Ammon's horn (tissue), 1 donor: ENCODE results near the gene CLDN14.
A peak's percentile ranks its signal among the peaks of the same experiment; 100 is the strongest.

Experiments used
- DNase-seq: peaks from one replicate; pipeline ENCODE4 v3.0.0-alpha.2; 2016; ENCODE audit warnings: low spot score

The CLDN14 gene, protein sequence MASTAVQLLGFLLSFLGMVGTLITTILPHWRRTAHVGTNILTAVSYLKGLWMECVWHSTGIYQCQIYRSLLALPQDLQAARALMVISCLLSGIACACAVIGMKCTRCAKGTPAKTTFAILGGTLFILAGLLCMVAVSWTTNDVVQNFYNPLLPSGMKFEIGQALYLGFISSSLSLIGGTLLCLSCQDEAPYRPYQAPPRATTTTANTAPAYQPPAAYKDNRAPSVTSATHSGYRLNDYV

GRCh38 chr21:36479415-36480402 is at the start of gene CLDN14:
Gene CLDN14 (minus strand): TSS chr21:36480122. CDS start chr21:36461695, 18,427 bp downstream.
- no peak for DNase-seq

GRCh38 chr21:36528716-36529115 is 48.8 kb upstream of the CLDN14 start:
- peak; percentile 4 for DNase-seq

DNA sequence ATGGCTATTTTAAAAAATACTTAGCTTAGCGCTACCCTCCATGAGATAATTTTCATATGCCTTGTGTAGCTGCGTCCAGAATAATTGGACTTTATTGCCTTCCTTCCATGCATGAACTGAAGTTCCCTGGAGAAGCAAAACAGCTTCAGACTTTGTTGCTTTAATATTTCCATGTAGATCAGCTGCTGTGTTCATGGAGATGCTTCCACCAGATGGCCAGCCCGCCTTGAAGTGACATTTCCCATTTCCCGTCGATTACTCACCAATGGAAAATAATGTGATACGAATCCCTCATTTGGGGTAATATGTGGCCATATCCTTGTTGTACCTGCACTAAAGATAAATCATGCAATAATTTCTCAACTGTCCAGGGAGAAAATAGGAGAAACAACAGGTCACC is 47.4 kb upstream of the CLDN14 start:
- no peak for DNase-seq

DNA sequence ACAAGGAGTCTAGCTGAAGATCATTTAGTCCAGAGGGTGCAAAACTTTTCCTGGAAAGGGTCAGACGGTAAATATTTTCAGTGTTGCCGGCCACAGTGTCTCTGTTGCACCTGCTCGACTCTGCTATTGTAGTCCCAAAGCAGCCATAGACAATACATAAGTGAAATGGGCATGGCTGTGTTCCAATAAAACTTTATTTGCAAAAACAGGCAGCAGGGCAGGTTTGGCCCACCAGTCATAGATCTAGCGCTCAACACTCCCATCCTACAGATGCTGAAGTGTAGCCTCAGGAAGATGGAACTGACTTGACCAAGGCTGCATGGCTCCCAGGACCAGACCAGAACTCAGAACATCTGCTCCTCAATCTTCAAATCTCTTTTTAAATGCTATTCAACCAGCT is 46.2 kb upstream of the CLDN14 start:
- no peak for DNase-seq

- DNase-seq = no peak
Measured at GRCh38 chr21:36524477-36524876, 44.6 kb upstream of the CLDN14 start.

GRCh38 chr21:36522219-36522808 is 42.4 kb upstream of the CLDN14 start:
- DNase-seq = no peak

GRCh38 chr21:36518883-36519492 is 39.1 kb upstream of the CLDN14 start:
- no peak for DNase-seq

DNA sequence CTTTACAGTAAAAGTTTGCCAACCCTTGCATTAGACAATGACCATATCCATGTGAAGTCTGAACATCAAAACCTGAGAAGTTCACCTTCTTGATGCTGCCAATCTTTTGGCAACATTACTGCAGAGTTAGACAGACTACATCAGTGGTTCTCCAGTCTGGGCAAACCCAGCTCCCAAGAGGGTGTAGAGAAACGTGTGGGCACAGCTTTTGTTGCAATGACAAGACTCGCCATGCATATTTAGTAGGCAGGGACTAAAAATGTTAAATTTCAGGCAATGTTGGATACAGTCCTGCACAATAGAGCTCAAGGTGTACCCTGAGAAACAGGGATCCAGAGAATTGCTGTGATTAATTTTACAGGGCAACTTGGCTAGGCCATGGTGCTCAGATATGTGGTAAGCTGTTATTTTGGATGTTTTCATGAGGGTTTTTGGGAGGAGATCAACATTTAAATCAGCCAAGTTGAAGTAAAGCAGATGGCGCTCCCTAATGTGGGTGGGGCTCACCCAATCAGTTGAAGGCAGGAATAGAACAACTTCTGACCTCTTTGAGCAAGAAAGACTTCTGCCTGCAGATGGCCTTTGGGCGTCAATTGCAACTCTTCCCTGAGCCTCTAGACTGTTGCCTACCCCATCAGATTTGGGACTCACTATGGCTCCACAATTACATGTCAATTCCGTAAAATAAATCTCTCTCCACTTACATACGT is 37.6 kb upstream of the CLDN14 start:
- DNase-seq = no peak

- DNase-seq = no peak
Measured at GRCh38 chr21:36516281-36516680, 36.4 kb upstream of the CLDN14 start.

DNA sequence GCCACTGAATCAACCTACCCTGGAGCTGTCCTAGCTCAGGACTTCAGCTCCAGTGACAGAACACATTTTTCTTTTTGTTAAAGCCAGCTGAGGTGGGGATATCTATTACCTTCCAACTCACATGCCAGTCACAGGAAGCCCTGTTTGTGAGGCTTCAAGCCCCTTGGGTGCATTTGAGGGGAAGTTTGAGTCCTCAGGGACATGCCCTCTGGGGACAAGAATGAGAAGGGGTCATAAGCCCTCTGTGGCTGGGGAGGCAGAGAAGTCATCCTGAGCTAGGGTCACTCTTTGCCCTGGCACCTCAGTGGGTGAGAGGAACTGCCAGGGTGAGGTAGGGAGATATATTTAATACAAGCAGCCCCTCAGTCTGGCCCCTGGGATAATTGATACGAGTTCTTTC is 33.5 kb upstream of the CLDN14 start:
- DNase-seq = no peak

GRCh38 chr21:36512971-36513370 is 33.0 kb upstream of the CLDN14 start:
- DNase-seq = no peak

DNA sequence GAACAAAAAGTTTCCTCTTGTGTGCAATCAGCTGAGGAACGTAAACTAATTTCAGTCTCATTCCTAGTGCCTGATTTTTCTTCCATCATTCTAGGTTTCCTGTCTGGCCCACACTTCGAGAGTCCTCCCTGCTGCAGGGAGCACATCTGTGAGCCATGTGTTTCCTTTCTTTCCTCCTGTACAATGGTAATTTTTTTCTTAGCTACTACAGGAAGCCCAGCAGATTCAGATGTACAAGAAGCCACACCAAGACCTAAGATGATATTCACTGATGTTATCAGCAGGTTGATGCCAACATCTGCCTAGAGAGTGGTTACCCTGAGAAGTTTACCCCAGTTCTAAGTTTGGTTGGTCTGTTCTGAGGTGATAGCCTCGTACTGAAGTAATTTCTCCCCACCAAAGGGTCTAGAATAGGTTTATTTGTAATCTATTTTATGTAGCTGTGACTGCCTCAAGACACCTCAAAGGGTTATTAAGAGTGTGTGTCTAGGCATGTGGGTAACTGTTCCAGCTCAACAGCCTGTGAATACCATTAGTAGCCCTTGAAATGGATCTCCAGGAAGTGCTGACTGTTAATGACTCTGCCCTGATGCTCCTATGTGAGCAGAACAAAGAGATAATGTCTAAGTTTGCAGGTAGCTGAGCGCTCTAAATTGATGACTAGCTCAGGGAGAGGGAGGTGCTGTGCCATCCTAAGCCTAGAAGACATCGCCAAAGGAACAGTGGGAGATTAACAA is 31.7 kb upstream of the CLDN14 start:
- DNase-seq = no peak

DNA sequence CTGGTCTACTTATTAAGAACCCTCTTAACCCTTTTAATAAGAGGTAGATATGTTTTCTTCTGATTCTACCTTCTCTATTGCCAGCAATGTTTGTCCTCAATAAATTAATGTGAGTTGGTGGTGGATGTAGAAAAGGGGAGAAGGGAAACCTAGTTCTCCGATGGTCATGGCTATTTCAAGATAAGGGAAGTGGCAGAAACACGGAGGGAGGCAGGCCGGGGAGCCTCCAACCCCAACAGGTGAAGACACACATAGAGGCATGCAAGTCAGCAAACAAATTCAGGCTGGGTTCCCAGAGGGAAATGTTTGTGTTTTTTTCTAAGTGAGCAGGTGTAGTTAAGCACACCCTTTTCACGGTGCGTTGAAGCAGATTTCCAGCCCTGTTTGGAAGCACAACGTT is 31.0 kb upstream of the CLDN14 start:
- no peak for DNase-seq

- no peak for DNase-seq
Measured at GRCh38 chr21:36509973-36510664, 30.2 kb upstream of the CLDN14 start.

GRCh38 chr21:36508948-36509347 is 29.0 kb upstream of the CLDN14 start:
- no peak for DNase-seq

- no peak for DNase-seq
Measured at GRCh38 chr21:36507397-36508018, 27.6 kb upstream of the CLDN14 start.

- DNase-seq = no peak
Measured at GRCh38 chr21:36506482-36506881, 26.6 kb upstream of the CLDN14 start.

- peak; percentile 64 for DNase-seq
Measured at GRCh38 chr21:36504067-36505058, 24.4 kb upstream of the CLDN14 start.

DNA sequence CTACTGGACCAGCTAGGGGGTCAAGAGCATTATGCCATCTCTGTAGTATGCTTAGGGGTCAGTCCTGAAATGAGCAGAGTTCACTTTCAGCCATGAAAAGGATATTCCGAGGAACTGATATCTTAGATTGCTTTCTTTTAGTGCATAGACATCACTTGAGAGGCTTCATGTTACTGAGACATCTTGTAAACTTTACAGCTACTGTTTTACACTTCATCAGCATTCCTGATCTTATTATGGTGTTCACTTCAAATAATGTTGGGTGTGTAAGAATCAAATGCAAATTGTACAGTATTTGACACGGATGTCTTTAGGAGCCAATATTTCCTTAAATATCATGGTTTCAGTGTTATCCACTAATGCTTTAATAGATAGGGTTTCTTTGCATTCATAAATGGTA is 22.4 kb upstream of the CLDN14 start:
- no peak for DNase-seq
